OCI-LY7 (cell line): ENCODE results near the gene ATP1B2. TPM values are rescaled to one million over a fixed set of nuclear protein-coding genes. Genes with fewer than 3 reads are reported as not detected.

Source experiments
- BruUV-seq: library from RNA; stranded (reverse); fragments of 400-500 nt; replicated peaks from 2 replicates; lab custom pipeline; 2021; lab: Mats Ljungman, UMichigan
- CTCF ChIA-PET: fragments of 300-600 bp; sonication (Branson Sonifier 250); formaldehyde crosslinking; loops from one replicate; lab custom pipeline; 2022; ENCODE audit warnings: antibody characterized with exemption; ENCODE audit not compliant: unreplicated experiment; lab: Charles Lee
- POLR2A ChIA-PET: fragments of 300-600 bp; sonication (Branson Sonifier 250); formaldehyde crosslinking; loops from one replicate; lab custom pipeline; 2022; ENCODE audit warnings: antibody characterized with exemption; lab: Charles Lee
- DNase-seq: peaks from one replicate; pipeline ENCODE4 v3.0.0-alpha.2; 2015; ENCODE audit warnings: low spot score
- H2AFZ ChIP-seq: fragments of 200-600 bp; sonication (generic), shearing (Covaris generic); 2 replicates; pipeline ENCODE4 v1.6.1; 2014; ENCODE audit warnings: mild to moderate bottlenecking, antibody characterized with exemption, low read length, moderate library complexity
- H3K27ac ChIP-seq: fragments of 200-600 bp; sonication (generic); 2 replicates; pipeline ENCODE4 v1.5.1; 2014; ENCODE audit warnings: mixed run types, low read depth, mild to moderate bottlenecking, moderate library complexity, low read length, inconsistent platforms; ENCODE audit not compliant: poor library complexity, severe bottlenecking
- H3K36me3 ChIP-seq: fragments of 200-600 bp; sonication (generic); 2 replicates; pipeline ENCODE4 v1.6.1; 2014; ENCODE audit warnings: mild to moderate bottlenecking, antibody characterized with exemption, low read length, moderate library complexity, mixed read lengths; ENCODE audit not compliant: insufficient read depth
- H3K4me1 ChIP-seq: fragments of 200-600 bp; sonication (generic); 2 replicates; pipeline ENCODE4 v1.5.1; 2014; ENCODE audit warnings: mild to moderate bottlenecking, low read length; ENCODE audit not compliant: insufficient read depth, poor library complexity, severe bottlenecking
- H3K4me2 ChIP-seq: fragments of 200-600 bp; sonication (generic); 2 replicates; pipeline ENCODE4 v1.6.1; 2014; ENCODE audit warnings: mild to moderate bottlenecking, low read length
- H3K4me3 ChIP-seq: fragments of 200-600 bp; sonication (generic); 2 replicates; pipeline ENCODE4 v1.5.1; 2014; ENCODE audit warnings: mild to moderate bottlenecking, low read depth, low read length; ENCODE audit not compliant: poor library complexity, severe bottlenecking
- H3K79me2 ChIP-seq: fragments of 200-600 bp; sonication (generic); 2 replicates; pipeline ENCODE4 v1.6.1; 2016; ENCODE audit warnings: low read depth, mild to moderate bottlenecking, low read length, moderate library complexity, mixed read lengths; ENCODE audit not compliant: insufficient read depth
- H3K9me2 ChIP-seq: fragments of 200-600 bp; sonication (generic); 2 replicates; pipeline ENCODE4 v1.6.1; 2016; ENCODE audit warnings: mild to moderate bottlenecking, low read length, mixed read lengths; ENCODE audit not compliant: insufficient read depth
- H3K9me3 ChIP-seq: fragments of 200-600 bp; sonication (generic); 2 replicates; pipeline ENCODE4 v1.6.1; 2014; ENCODE audit warnings: mild to moderate bottlenecking, mixed run types, low read length, mixed read lengths
- H4K20me1 ChIP-seq: fragments of 200-600 bp; sonication (generic); 2 replicates; pipeline ENCODE4 v1.6.1; 2014; ENCODE audit warnings: mild to moderate bottlenecking, antibody characterized with exemption, low read length, moderate library complexity, mixed read lengths; ENCODE audit not compliant: insufficient read depth
- EZH2phosphoT487 ChIP-seq: fragments of 200-600 bp; sonication (generic); IDR thresholded peaks from 2 replicates; pipeline ENCODE4 v1.6.1; 2018; ENCODE audit warnings: low read depth, borderline replicate concordance, mild to moderate bottlenecking, mixed run types, antibody characterized with exemption, low read length, moderate library complexity, mixed read lengths
- intact Hi-C: fragments of 100-400 bp; cut with micrococcal nuclease; formaldehyde crosslinking; loops from one replicate; pipeline ENCODE4 v1.10.0; 2022; ENCODE audit not compliant: unreplicated experiment
- total RNA-seq, 2 experiments: library from RNA; depleted of rRNA in 1 of 2; stranded (reverse); fragments of >200 nt in 1 of 2; shearing (Covaris generic) in 1 of 2; gene quantifications; 2 replicates each; pipeline ENCODE4 v1.2.3, GENCODE V29; 2014 to 2022
- TF ChIP-seq, protein P1 (sequence below): fragments of 200-600 bp; sonication (generic); conservative IDR thresholded peaks from 2 replicates; pipeline ENCODE4 v1.5.1; 2014; ENCODE audit warnings: mild to moderate bottlenecking, antibody characterized with exemption, low read length, moderate library complexity, mixed read lengths

Gene ATP1B2
- total RNA-seq, 2 experiments from 2014 or later: not detected

DNA sequence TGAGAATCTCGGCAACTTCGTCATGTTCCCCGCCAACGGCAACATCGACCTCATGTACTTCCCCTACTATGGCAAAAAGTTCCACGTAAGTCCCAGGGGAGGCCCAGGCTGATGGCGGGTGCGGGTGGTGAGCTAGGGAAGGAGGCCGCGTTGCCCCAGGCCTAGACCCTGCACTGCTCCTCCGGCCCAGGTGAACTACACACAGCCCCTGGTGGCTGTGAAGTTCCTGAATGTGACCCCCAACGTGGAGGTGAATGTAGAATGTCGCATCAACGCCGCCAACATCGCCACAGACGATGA lies 4.8 kb downstream of the ATP1B2 start:
- DNase-seq: no peak
- ChIA-PET POLR2A (no interaction called here), CTCF (no interaction called here)
- intact Hi-C loops: no loop called here
- Histone ChIP-seq H3K36me3 (no peaks in the 10 kb centered on the region), H3K9me2 (no peaks in the 10 kb centered on the region), H3K27ac (no peak overlapping the region), H4K20me1 (no peaks in the 10 kb centered on the region), H3K4me2 (no peak overlapping the region), H3K4me3 (no peak overlapping the region), H3K9me3 (no peaks in the 10 kb centered on the region), H3K4me1 (no peaks in the 10 kb centered on the region), H2AFZ (no peak overlapping the region), H3K79me2 (no peaks in the 10 kb centered on the region)
- TF ChIP-seq, protein P1, sequence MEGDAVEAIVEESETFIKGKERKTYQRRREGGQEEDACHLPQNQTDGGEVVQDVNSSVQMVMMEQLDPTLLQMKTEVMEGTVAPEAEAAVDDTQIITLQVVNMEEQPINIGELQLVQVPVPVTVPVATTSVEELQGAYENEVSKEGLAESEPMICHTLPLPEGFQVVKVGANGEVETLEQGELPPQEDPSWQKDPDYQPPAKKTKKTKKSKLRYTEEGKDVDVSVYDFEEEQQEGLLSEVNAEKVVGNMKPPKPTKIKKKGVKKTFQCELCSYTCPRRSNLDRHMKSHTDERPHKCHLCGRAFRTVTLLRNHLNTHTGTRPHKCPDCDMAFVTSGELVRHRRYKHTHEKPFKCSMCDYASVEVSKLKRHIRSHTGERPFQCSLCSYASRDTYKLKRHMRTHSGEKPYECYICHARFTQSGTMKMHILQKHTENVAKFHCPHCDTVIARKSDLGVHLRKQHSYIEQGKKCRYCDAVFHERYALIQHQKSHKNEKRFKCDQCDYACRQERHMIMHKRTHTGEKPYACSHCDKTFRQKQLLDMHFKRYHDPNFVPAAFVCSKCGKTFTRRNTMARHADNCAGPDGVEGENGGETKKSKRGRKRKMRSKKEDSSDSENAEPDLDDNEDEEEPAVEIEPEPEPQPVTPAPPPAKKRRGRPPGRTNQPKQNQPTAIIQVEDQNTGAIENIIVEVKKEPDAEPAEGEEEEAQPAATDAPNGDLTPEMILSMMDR: no peak
- TF ChIP-seq EZH2phosphoT487: no peak
- BruUV-seq: no TSS peak

DNA sequence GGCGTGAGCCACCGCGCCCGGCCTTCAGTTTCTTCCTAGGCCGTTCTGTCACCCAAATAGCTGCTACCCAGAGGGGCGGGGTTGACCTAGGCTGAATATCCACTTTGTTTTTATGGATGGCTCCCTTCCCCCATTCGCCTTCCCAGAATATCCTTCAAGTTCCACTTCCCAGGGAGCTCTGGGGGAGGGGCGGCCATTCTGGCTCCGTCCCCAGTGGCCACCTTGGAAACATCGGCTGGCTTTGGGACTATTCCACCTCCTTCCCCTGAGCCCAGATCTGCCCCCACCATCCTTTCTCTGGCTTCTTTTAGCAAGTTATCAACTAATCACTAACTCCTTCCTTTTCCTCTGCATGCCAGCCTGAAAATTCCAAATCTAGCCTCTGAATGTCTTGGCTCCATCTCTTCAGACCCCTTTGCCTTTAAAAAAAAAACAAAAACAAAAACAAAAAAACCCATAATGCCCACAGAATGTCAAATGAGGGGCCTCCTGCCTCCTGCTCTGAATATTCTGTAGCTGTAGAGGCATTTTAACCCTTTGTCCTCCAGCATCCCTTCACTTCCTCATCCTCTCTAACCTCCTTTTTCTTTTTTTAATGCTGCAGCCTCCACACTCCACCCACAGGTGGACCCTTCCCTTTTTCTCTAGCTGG lies 6.4 kb downstream of the ATP1B2 start:
- H3K9me3 ChIP-seq: no peaks in the 10 kb centered on the region
- DNase-seq: no peak
- no peak overlapping the region for H3K4me3 ChIP-seq
- ChIA-PET POLR2A (interaction anchor here (0.6 to 0.7 kb wide), 2 partner anchors 138 to 203 kb away, joined by 3 to 4 read pairs; no protein-coding TSS in a partner anchor), CTCF (no interaction called here)
- no peaks in the 10 kb centered on the region for H3K79me2 ChIP-seq
- H3K9me2 ChIP-seq: no peaks in the 10 kb centered on the region
- TF ChIP-seq EZH2phosphoT487: no peak
- TF ChIP-seq, protein P1: no peak
- H3K27ac ChIP-seq: no peak overlapping the region
- H3K36me3 ChIP-seq: no peaks in the 10 kb centered on the region
- intact Hi-C loops: no loop called here
- no peaks in the 10 kb centered on the region for H4K20me1 ChIP-seq
- no peaks in the 10 kb centered on the region for H3K4me1 ChIP-seq
- no peak overlapping the region for H3K4me2 ChIP-seq
- no peak overlapping the region for H2AFZ ChIP-seq
- BruUV-seq: no TSS peak

DNA sequence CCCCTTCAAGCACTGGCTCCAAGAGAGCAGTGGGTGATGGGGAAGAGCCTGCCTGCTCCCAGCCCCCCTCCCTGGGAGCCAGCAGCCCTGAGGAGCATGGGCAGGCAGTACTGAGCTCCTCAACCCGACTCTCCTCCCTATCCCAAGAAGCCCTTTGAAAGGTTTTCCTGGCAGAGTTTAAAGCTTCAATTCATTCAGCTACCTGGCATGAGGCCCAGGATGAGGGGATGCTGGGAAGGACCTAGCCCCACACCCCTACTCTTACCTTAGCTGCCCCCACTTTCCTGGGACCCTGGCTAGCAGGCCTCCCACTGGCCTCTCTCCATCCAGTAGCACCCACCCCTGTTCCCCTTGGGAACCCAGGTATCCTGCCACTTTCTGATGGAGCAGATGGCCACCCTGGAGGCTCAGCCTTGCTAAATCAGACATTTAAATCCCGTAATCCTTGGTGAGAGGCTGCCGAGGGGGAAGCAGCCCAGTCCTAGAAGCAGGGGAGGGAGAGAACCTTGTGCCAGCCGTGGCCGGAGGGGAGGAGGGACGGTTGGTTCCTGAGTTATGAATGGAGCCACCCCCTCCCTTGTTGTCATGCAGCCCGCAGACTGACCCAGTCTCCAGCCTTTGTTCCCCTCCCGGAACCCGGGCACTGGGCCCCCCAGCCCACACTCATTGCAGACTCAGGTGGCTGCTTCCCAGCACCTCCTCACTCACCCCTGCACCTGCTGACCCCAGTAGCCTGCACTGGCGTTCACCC lies 17.1 kb downstream of the ATP1B2 start:
- no peak for DNase-seq
- ChIA-PET POLR2A (interaction anchor here (0.7 kb wide), 1 partner anchor 23 kb away, joined by 3 read pairs; no protein-coding TSS in a partner anchor), CTCF (interaction anchor here (0.6 kb wide), 1 partner anchor 406 kb away, joined by 3 read pairs; no protein-coding TSS in a partner anchor)
- intact Hi-C loops: no loop called here
- no peak overlapping the region for H3K27ac ChIP-seq
- no peaks in the 10 kb centered on the region for H3K79me2 ChIP-seq
- H4K20me1 ChIP-seq: no peaks in the 10 kb centered on the region
- no peak overlapping the region for H3K4me3 ChIP-seq
- no peaks in the 10 kb centered on the region for H3K9me2 ChIP-seq
- no peak overlapping the region for H3K4me2 ChIP-seq
- H3K9me3 ChIP-seq: no peaks in the 10 kb centered on the region
- no peak overlapping the region for H2AFZ ChIP-seq
- H3K36me3 ChIP-seq: peaks cover 57% of the 10 kb centered on the region
- BruUV-seq: no TSS peak
- TF ChIP-seq EZH2phosphoT487: no peak
- no peaks in the 10 kb centered on the region for H3K4me1 ChIP-seq
